Ishikawa (cell line): ENCODE results near the gene NUDT5.
A peak's percentile ranks its signal among the peaks of the same experiment; 100 is the strongest.

ENCODE experiments used
- FOXM1 ChIP-seq: IDR thresholded peaks from 2 replicates; pipeline ENCODE4 v1.6.1; 2012; ENCODE audit warnings: low read depth, borderline replicate concordance
- MAX ChIP-seq: IDR thresholded peaks from 2 replicates; pipeline ENCODE4 v1.6.1; 2012
- NFIC ChIP-seq: IDR thresholded peaks from 2 replicates; pipeline ENCODE4 v1.6.1; 2012
- RAD21 ChIP-seq: IDR thresholded peaks from 2 replicates; pipeline ENCODE4 v1.6.1; 2012; ENCODE audit warnings: low read depth
- TAF1 ChIP-seq: IDR thresholded peaks from 2 replicates; pipeline ENCODE4 v1.6.1; 2012; ENCODE audit warnings: low read depth, mild to moderate bottlenecking
- TEAD4 ChIP-seq: IDR thresholded peaks from 2 replicates; pipeline ENCODE4 v1.6.1; 2012
- USF1 ChIP-seq: IDR thresholded peaks from 2 replicates; pipeline ENCODE4 v1.6.1; 2012
- YY1 ChIP-seq: IDR thresholded peaks from 2 replicates; pipeline ENCODE4 v1.6.1; 2012; ENCODE audit warnings: low read depth
- ZBTB7A ChIP-seq: IDR thresholded peaks from 2 replicates; pipeline ENCODE4 v1.6.1; 2012; ENCODE audit warnings: low read depth

Gene NUDT5

GRCh38 chr10:12130237-12130872 lies 65.3 kb downstream of the NUDT5 start:
- TF ChIP-seq TAF1 (no peak), RAD21 (peak; percentile 13; the same call in 1 of the 2 replicates), FOXM1 (no peak), YY1 (no peak)

GRCh38 chr10:12129222-12130111 lies 66.2 kb downstream of the NUDT5 start, which contains the start of gene SEC61A2:
TSS of gene SEC61A2 (plus strand) at chr10:12129677. CDS start at chr10:12129788, 111 bp downstream.
- TF ChIP-seq MAX = peak; percentile 71
- TF ChIP-seq RAD21 = no peak
- TF ChIP-seq FOXM1 = no peak
- TF ChIP-seq ZBTB7A = no peak
- no peak for TF ChIP-seq TEAD4
- 0 out of 2 replicates have a peak, but pooled peaks have one; percentile 25 for TF ChIP-seq TAF1
- TF ChIP-seq YY1 = peak; percentile 17; the same call in 1 of the 2 replicates
- TF ChIP-seq USF1 = peak; percentile 75

- TF ChIP-seq USF1 (no peak), NFIC (no peak), YY1 (no peak), ZBTB7A (no peak), TAF1 (no peak)
Measured at GRCh38 chr10:12121673-12122072, 74.0 kb downstream of the NUDT5 start.
